Neural crest cell (in vitro differentiated cells): ENCODE data around the gene QDPR. TPM values are rescaled to one million over a fixed set of nuclear protein-coding genes. Genes with fewer than 3 reads are reported as not detected.
"Not testable (repeated sequence)": the region's sequence is repeated elsewhere in the genome, so short reads cannot be mapped to it uniquely, and the experiment has no call there.

Source experiments
- DNase-seq: peaks from one replicate; pipeline ENCODE4 v3.0.0; 2021; ENCODE audit warnings: low read depth, mixed read lengths, low spot score
- H3K27ac Mint-ChIP-seq: one replicate; pipeline ENCODE4 v1.8.0; 2021; ENCODE audit warnings: mild to moderate bottlenecking, mixed read lengths; ENCODE audit not compliant: unreplicated experiment
- H3K27me3 Mint-ChIP-seq: 2 replicates; pipeline ENCODE4 v1.8.0; 2021; ENCODE audit warnings: low read depth, mild to moderate bottlenecking, mixed read lengths
- H3K36me3 Mint-ChIP-seq: 2 replicates; pipeline ENCODE4 v1.8.0; 2021; ENCODE audit warnings: low read depth, mild to moderate bottlenecking, mixed read lengths
- H3K4me1 Mint-ChIP-seq: 2 replicates; pipeline ENCODE4 v1.8.0; 2021; ENCODE audit warnings: mixed read lengths
- H3K4me3 Mint-ChIP-seq: one replicate; pipeline ENCODE4 v1.8.0; 2021; ENCODE audit warnings: mild to moderate bottlenecking, mixed read lengths
- H3K9me3 Mint-ChIP-seq: 2 replicates; pipeline ENCODE4 v1.8.0; 2021; ENCODE audit warnings: mixed read lengths
- total RNA-seq: library from RNA; stranded (reverse); gene quantifications from 2 replicates; pipeline ENCODE4 v1.2.1, GENCODE V29; 2021
- TF ChIP-seq, protein P1 (sequence below): fragments of 200-600 bp; sonication (generic); conservative IDR thresholded peaks from 2 replicates; pipeline ENCODE4 v1.5.0; 2021; ENCODE audit warnings: antibody characterized with exemption, mild to moderate bottlenecking

Gene QDPR
- total RNA-seq, 1 donor from 2014 or later, result 46.5 TPM

DNA sequence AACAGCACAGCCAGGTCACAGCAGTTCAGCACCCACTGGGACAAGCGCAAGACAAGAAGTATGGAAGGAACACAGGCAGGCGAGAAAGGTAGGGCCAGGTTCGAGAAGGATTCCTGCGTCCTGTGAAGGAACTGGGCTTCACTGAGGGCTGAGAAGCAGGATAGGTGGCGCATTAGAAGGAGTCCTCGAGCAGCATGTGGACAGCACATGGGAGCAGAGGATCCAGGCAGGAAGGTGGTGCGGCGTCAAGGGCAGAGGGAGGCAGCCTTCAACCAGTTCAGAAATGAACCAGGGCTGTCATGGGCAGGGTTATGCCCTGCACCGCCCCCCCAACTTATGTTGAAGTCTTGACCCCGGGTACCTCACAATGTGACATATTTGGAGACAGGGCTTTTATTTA lies 34.3 kb upstream of the QDPR start:
- Mint-ChIP-seq H3K27ac (peak overlapping the region; percentile 31), H3K27me3 (no peaks in the 10 kb centered on the region)

DNA sequence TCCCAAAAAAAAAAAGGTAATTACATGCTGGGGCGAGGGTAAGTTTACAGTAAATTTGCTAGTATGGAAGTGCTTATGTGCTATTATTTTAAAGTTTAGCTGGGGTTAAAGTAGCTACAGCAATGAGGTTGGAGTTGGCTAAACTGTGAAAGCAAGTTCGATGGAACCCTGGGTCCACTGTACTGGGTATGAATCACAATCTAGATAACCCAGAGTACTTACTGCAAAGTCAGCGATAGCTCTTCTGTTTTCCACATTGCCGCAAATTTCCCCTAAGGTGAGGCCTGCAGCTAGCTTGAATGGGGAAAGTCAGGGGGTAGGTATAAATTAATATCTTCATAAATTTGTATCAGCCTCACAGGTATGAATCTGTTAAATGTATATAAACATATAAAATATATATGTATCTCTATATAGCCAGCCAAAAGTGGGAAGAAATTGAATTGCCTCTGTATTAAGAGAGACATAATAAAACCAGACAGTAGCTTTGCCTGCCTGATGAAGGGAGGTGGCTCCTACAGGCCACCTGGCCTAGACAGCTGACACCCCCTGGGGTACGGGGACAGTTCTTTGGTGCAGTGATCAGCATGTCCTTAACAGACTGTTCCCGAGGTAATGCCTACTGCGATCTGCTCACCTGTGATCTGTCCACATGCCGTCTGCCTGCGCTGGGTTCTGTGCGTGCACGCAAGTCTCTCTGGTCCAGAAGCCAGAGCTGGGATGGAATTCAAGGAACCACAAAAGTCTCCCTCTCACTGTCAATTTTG lies 33.7 kb upstream of the QDPR start:
- Mint-ChIP-seq H3K4me3 (no peak overlapping the region), H3K36me3 (no peaks in the 10 kb centered on the region), H3K4me1 (peaks cover 27% of the 10 kb centered on the region), H3K9me3 (peaks cover 5% of the 10 kb centered on the region), H3K27me3 (no peaks in the 10 kb centered on the region), H3K27ac (no peak overlapping the region)
- TF ChIP-seq, protein P1, sequence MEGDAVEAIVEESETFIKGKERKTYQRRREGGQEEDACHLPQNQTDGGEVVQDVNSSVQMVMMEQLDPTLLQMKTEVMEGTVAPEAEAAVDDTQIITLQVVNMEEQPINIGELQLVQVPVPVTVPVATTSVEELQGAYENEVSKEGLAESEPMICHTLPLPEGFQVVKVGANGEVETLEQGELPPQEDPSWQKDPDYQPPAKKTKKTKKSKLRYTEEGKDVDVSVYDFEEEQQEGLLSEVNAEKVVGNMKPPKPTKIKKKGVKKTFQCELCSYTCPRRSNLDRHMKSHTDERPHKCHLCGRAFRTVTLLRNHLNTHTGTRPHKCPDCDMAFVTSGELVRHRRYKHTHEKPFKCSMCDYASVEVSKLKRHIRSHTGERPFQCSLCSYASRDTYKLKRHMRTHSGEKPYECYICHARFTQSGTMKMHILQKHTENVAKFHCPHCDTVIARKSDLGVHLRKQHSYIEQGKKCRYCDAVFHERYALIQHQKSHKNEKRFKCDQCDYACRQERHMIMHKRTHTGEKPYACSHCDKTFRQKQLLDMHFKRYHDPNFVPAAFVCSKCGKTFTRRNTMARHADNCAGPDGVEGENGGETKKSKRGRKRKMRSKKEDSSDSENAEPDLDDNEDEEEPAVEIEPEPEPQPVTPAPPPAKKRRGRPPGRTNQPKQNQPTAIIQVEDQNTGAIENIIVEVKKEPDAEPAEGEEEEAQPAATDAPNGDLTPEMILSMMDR, result no peak
- DNase-seq, result no peak

More for the DNA sequence above, 34.3 kb upstream of the QDPR start:
- TF ChIP-seq, protein P1, result no peak
- Mint-ChIP-seq H3K9me3 (peaks cover 5% of the 10 kb centered on the region), H3K4me1 (peaks cover 27% of the 10 kb centered on the region), H3K4me3 (no peak overlapping the region), H3K36me3 (no peaks in the 10 kb centered on the region)
- no peak for DNase-seq

DNA sequence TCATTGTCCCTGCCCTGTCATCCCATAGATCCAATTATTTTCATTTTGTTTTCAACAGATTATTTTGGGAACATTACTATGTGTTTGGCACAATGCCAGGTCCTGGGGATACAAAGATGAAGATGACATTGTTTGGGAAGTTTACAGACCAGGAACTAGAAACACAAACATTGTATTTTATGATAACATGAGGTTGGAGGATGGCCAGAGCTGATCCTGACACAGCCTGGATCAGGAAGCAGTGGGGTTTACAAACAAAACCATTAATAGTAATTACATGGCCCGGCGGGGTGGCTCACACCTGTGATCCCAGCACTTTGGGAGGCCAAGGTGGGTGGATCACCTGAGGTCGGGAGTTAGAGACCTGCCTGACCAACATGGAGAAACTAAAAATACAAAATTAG lies 32.9 kb upstream of the QDPR start:
- no peak overlapping the region for H3K4me3 Mint-ChIP-seq
- no peaks in the 10 kb centered on the region for H3K27me3 Mint-ChIP-seq
- no peak overlapping the region for H3K27ac Mint-ChIP-seq
- DNase-seq, result no peak
- H3K36me3 Mint-ChIP-seq, result no peaks in the 10 kb centered on the region
- H3K4me1 Mint-ChIP-seq, result peaks cover 27% of the 10 kb centered on the region
- peaks cover 5% of the 10 kb centered on the region for H3K9me3 Mint-ChIP-seq
- TF ChIP-seq, protein P1, result no peak

DNA sequence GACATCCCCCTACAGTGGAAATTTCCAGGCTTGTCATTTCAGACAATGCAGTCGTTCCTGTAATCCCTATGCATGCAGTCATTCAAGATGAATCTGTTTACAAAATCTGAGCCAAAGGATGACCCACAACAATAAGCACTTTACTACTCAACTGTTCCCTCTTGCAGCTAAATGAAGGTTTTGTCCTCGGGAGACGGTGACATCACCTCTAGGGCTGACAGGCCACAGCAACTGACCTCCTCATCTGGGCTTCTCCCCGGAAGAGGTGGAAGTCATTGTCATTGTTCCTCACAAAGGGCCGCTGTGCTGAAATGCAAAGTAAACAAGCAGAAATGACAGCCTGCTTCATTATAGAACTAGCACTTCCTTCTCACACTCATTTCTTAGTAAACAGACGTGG lies 32.3 kb upstream of the QDPR start:
- DNase-seq, result peak; percentile 14
- TF ChIP-seq, protein P1, result no peak
- Mint-ChIP-seq H3K4me3 (peak overlapping the region; percentile 17), H3K4me1 (peaks cover 26% of the 10 kb centered on the region), H3K36me3 (no peaks in the 10 kb centered on the region), H3K27ac (peak overlapping the region; percentile 90), H3K9me3 (peaks cover 5% of the 10 kb centered on the region), H3K27me3 (no peaks in the 10 kb centered on the region)

DNA sequence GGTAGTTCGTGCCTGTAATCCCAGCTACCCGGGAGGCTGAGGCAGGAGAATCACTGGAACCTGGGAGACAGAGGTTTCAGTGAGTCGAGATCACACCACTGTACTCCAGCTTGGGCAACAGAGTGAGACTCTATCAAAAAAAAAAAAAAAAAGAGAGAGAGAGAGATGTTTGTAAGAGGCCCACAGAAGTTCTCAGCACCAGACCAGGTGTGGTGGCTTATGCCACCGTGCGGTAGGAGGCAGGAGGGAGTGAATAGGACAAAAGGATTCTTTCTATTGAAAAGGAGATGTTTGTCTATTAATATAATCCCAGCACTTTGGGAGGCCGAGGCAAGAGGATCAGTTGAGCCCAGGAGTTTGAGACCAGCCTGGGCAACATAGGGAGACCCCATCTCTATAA lies 25.2 kb upstream of the QDPR start:
- H3K4me3 Mint-ChIP-seq, H3K9me3 Mint-ChIP-seq, H3K36me3 Mint-ChIP-seq: not testable (repeated sequence)

DNA sequence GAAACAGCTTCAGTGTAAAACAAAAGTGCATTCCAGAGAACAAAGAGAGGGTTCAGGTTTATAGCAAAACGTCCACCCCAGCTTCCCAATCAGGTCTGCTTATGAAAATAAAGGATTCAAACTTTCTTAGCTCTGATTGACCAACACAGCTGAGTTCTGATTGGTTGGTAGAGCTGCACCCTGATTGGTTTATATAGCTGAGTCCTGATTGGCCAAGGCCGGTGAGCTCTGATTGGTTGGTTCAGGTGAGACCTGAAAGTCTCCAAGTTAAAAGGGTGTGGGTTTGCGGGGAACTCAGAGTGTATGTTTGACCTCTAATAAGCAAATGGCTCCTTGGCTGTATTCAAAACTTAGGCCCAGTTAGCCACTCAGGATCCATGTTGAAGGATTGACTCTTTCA lies 24.0 kb upstream of the QDPR start:
- Mint-ChIP-seq H3K36me3 (no peaks in the 10 kb centered on the region), H3K4me3 (no peak overlapping the region), H3K4me1 (no peaks in the 10 kb centered on the region), H3K27me3 (no peaks in the 10 kb centered on the region), H3K9me3 (peaks cover 4% of the 10 kb centered on the region), H3K27ac (no peak overlapping the region)
- no peak for DNase-seq
- TF ChIP-seq, protein P1, result no peak

More for the DNA sequence above, 25.2 kb upstream of the QDPR start:
- H3K27me3 Mint-ChIP-seq, DNase-seq, H3K4me1 Mint-ChIP-seq: not testable (repeated sequence)
- H3K27ac Mint-ChIP-seq, result peak overlapping the region; percentile 50
